Stomach (tissue), 9 donors: ENCODE measurements around the gene LRP1B. TPM values are rescaled to one million over a fixed set of nuclear protein-coding genes. Genes with fewer than 3 reads are reported as not detected.
"Not testable (repeated sequence)": the region's sequence is repeated elsewhere in the genome, so short reads cannot be mapped to it uniquely, and the experiment has no call there.

Source experiments
- DNase-seq, 2 donors: peaks; one replicate each; pipeline versions ENCODE4 v3.0.0 to v3.0.0-alpha.2; 2013 to 2019
- H3K27ac ChIP-seq, 5 donors: fragments of 200-600 bp in 4 of 5; sonication (generic) in 4 of 5; one replicate each; pipeline ENCODE4 v1.5.1; 2013 to 2019; ENCODE audit warnings: mild to moderate bottlenecking in 1 of 5, moderate library complexity in 1 of 5
- H3K27me3 ChIP-seq, 3 donors: fragments of 200-600 bp; sonication (generic); one replicate each; pipeline ENCODE4 v1.5.1; 2017 to 2019; ENCODE audit warnings: mixed run types in 1 of 3
- H3K36me3 ChIP-seq, 4 donors: fragments of 200-600 bp; sonication (generic); 1 replicate in 3 of 4; 2 replicates in 1 of 4; pipeline ENCODE4 v1.5.1; 2016 to 2019
- H3K4me1 ChIP-seq, 4 donors: fragments of 200-600 bp; sonication (generic); one replicate each; pipeline ENCODE4 v1.5.1; 2016 to 2019
- H3K4me3 ChIP-seq, 4 donors: fragments of 200-600 bp; sonication (generic) in 3 of 4; one replicate each; pipeline ENCODE4 v1.5.1; 2016 to 2019; ENCODE audit warnings: mild to moderate bottlenecking in 1 of 4
- H3K9me3 ChIP-seq, 4 donors: fragments of 200-600 bp; sonication (generic); one replicate each; pipeline ENCODE4 v1.5.1; 2016 to 2019
- CTCF ChIP-seq, 7 experiments: fragments of 450-650 bp in 4 of 7; fragments of 200-600 bp in 3 of 7; sonication (generic) in 3 of 7; IDR thresholded peaks; one replicate each; pipeline ENCODE4 v1.5.1; 2016 to 2019; ENCODE audit warnings: antibody characterized with exemption in 7 of 7, control low read depth in 2 of 7, mild to moderate bottlenecking in 1 of 7
- EP300 ChIP-seq: sonication (generic); formaldehyde crosslinking; IDR thresholded peaks from one replicate; pipeline ENCODE4 v1.6.1; 2017; ENCODE audit warnings: antibody characterized with exemption
- POLR2A ChIP-seq, 4 donors: fragments of 450-650 bp; IDR thresholded peaks; one replicate each; pipeline ENCODE4 v1.6.1; 2016; ENCODE audit warnings: antibody characterized with exemption in 4 of 4, control low read depth in 2 of 4, mild to moderate bottlenecking in 1 of 4, moderate library complexity in 1 of 4
- POLR2AphosphoS5 ChIP-seq, 3 donors: sonication (generic); formaldehyde crosslinking; IDR thresholded peaks; one replicate each; pipeline ENCODE4 v1.6.1; 2016; ENCODE audit warnings: antibody characterized with exemption in 3 of 3
- WGBS, 5 donors: extraction: QIAGEN DNeasy Blood & Tissue Kit in 3 of 5; methylation state at CpG; one replicate each; pipeline versions ENCODE4 v1.1.5 to v1.1.7; 2013 to 2018; 5-methylcytosine and 5-hydroxymethylcytosine counted together
- intact Hi-C: fragments of 100-400 bp; cut with DNase I; formaldehyde crosslinking; loops from one replicate; pipeline ENCODE4 v1.15.1; 2023; ENCODE audit warnings: low total_unique reads
- polyA plus RNA-seq, 3 donors: library from polyadenylated mRNA; stranded (reverse); fragments of 200-250 nt; gene quantifications; one replicate each; pipeline ENCODE4 v1.2.3, GENCODE V29; 2013
- total RNA-seq, 5 donors: library from RNA; depleted of rRNA; stranded (reverse); fragments of >200 nt; gene quantifications; one replicate each; pipeline versions ENCODE4 v1.1.0 to v1.2.3, GENCODE V29; 2014 to 2016
- donor health status: healthy with polysubstance abuse.
- donor health status: Bipolar disorder and iron deficiency.
- donor health status: healthy.

LRP1B gene
- total and polyA plus RNA-seq, 8 donors, result under 0.01 to 9.0 (median 0.38) TPM

GRCh38 chr2:140988597-140988996 lies 1142.2 kb downstream of the LRP1B start:
- Histone ChIP-seq H3K27ac (no peak overlapping the region), H3K4me3 (no peak overlapping the region), H3K27me3 (no peaks in the 10 kb centered on the region), H3K9me3 (no peaks in the 10 kb centered on the region), H3K4me1 (no peaks in the 10 kb centered on the region), H3K36me3 (no peaks in the 10 kb centered on the region)
- no peak for DNase-seq
- intact Hi-C loops, result no loop called here
- no peak for TF ChIP-seq EP300
- no peak for TF ChIP-seq POLR2AphosphoS5 (IDR thresholded peaks at IDR 0.05)
- no peak for TF ChIP-seq POLR2A (IDR thresholded peaks at IDR 0.05)
- no peak for TF ChIP-seq CTCF (IDR thresholded peaks at IDR 0.05)

- H3K27me3 ChIP-seq, result no peaks in the 10 kb centered on the region
- H3K27ac ChIP-seq, result no peak overlapping the region
- no peaks in the 10 kb centered on the region for H3K9me3 ChIP-seq
- no peaks in the 10 kb centered on the region for H3K36me3 ChIP-seq
- intact Hi-C loops, result no loop called here
- no peaks in the 10 kb centered on the region for H3K4me1 ChIP-seq
- H3K4me3 ChIP-seq, result no peak overlapping the region
- TF ChIP-seq EP300 (no peak), POLR2A (IDR thresholded peaks at IDR 0.05) (no peak), POLR2AphosphoS5 (IDR thresholded peaks at IDR 0.05) (no peak), CTCF (IDR thresholded peaks at IDR 0.05) (no peak)
- no peak for DNase-seq
- 72 to 84% (median 83%) methylated on average over 1 of the region's 1 CpG for WGBS, 5 donors
These were observed 1144.4 kb downstream of the LRP1B start for GRCh38 chr2:140986456-140986855.

GRCh38 chr2:140975237-140975636 lies 1155.6 kb downstream of the LRP1B start:
- Histone ChIP-seq H3K4me1 (no peaks in the 10 kb centered on the region), H3K4me3 (no peak overlapping the region), H3K36me3 (no peaks in the 10 kb centered on the region), H3K9me3 (no peaks in the 10 kb centered on the region), H3K27me3 (no peaks in the 10 kb centered on the region), H3K27ac (no peak overlapping the region)
- intact Hi-C loops, result no loop called here
- TF ChIP-seq EP300 (no peak), CTCF (IDR thresholded peaks at IDR 0.05) (no peak), POLR2AphosphoS5 (IDR thresholded peaks at IDR 0.05) (no peak), POLR2A (IDR thresholded peaks at IDR 0.05) (no peak)
- no peak for DNase-seq

GRCh38 chr2:140972724-140973123 lies 1158.1 kb downstream of the LRP1B start:
- no peaks in the 10 kb centered on the region for H3K27me3 ChIP-seq
- 83 to 94% (median 88%) methylated on average over 1 of the region's 1 CpG for WGBS, 5 donors
- H3K4me1 ChIP-seq, result no peaks in the 10 kb centered on the region
- H3K36me3 ChIP-seq, result no peaks in the 10 kb centered on the region
- no peaks in the 10 kb centered on the region for H3K9me3 ChIP-seq
- TF ChIP-seq CTCF (IDR thresholded peaks at IDR 0.05), result no peak
- TF ChIP-seq POLR2A (IDR thresholded peaks at IDR 0.05), result no peak
- no peak for TF ChIP-seq EP300
- TF ChIP-seq POLR2AphosphoS5 (IDR thresholded peaks at IDR 0.05), result no peak
- no peak for DNase-seq
- intact Hi-C loops, result no loop called here
- H3K27ac ChIP-seq, result no peak overlapping the region
- no peak overlapping the region for H3K4me3 ChIP-seq

- intact Hi-C loops, H3K27ac ChIP-seq, H3K36me3 ChIP-seq, H3K4me1 ChIP-seq, H3K4me3 ChIP-seq, DNase-seq, H3K9me3 ChIP-seq, H3K27me3 ChIP-seq: not testable (repeated sequence)
- WGBS, 5 donors, result 68 to 91% (median 84%) methylated on average over 10 to 11 of the region's 11 CpGs
These were observed 1166.5 kb downstream of the LRP1B start for GRCh38 chr2:140964324-140964723.
